ENCODE results near the gene ARL6IP1. TPM values are rescaled to one million over a fixed set of nuclear protein-coding genes. Genes with fewer than 3 reads are reported as not detected.

The ARL6IP1 gene
- total and polyA plus RNA-seq, 2 of the 4 experiments (the other 2 are of a cell fraction) = 78.1 to 190 TPM

DNA sequence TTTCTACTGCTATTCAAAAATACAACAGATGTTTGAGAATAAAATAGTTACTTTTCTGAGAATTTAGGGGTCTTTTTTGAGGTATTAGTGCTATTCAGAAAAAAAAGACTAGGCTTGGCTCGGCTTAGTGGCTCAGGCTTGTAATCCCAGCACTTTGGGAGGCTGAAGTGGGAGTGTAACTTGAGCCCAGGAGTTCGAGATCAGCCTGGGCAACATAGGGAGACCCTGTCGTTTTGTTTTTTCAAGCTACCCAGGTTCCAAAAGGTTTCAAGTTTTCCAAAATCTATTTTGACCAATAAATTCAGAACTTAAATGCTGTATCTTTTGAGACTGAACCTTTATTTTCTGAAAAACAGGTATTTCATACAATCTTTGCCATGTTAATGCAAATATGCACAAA lies 3.2 kb upstream of the ARL6IP1 start:
- H3K9me1 ChIP-seq (ENCODE audit: insufficient read depth, low read length) = 0 out of 2 replicates have a peak, but pooled peaks cover 3% of the 10 kb centered on the region
- no peak overlapping the region for H2AFZ ChIP-seq (replicated peaks; ENCODE audit: low read length, poor library complexity)
- peaks cover 16% of the 10 kb centered on the region; the same call in 1 of the 2 replicates for H4K20me1 ChIP-seq (ENCODE audit: insufficient read depth, low read length)
- in situ Hi-C loops (cut with MboI; ENCODE audit: low sequenced_read_pairs) (no loop called here), dilution Hi-C loops (cut with HindIII; ENCODE audit: low sequenced_read_pairs, unreplicated experiment) (no loop called here), intact Hi-C loops (cut with micrococcal nuclease) (loop anchor here (10.0 kb wide), 1 partner anchor 260 kb away; the partner anchor contains the start of gene COQ7)
- H3K18ac ChIP-seq (ENCODE audit: low read depth, low read length) = no peak overlapping the region
- peaks cover 2% of the 10 kb centered on the region; the same call in 1 of the 2 replicates for H3K4me1 ChIP-seq (ENCODE audit: control insufficient read depth, insufficient read depth, low read length)
- H2BK20ac ChIP-seq (ENCODE audit: low read depth, low read length) = no peak overlapping the region
- H3K27ac ChIP-seq (ENCODE audit: insufficient read depth, low read length) = peak overlapping the region; percentile 25; the same call in 1 of the 2 replicates
- peaks cover 3 to 14% of the 10 kb centered on the region in 2 experiments; a peak in 2 of 4 replicates for H3K79me1 ChIP-seq (ENCODE audit: low read depth in 1 of 2, low read length in 2 of 2)
- H3K4me3 ChIP-seq (ENCODE audit: insufficient read depth, low read depth, low read length) = no peak overlapping the region
- TF ChIP-seq RFX5 (IDR thresholded peaks at IDR 0.05; ENCODE audit: low read depth, low read length) (no peak), USF2 (IDR thresholded peaks at IDR 0.05; ENCODE audit: low read depth, low read length) (no peak), FOS (IDR thresholded peaks at IDR 0.05; ENCODE audit: low read depth, low read length) (no peak), SMC3 (IDR thresholded peaks at IDR 0.05; ENCODE audit: low read depth, low read length) (no peak), NFE2L2 (IDR thresholded peaks at IDR 0.05; ENCODE audit: low read depth, low read length) (no peak), MAFK (IDR thresholded peaks at IDR 0.05; ENCODE audit: low read depth, low read length) (no peak), CEBPB (IDR thresholded peaks at IDR 0.05; ENCODE audit: low read depth, low read length) (no peak), RAD21 (IDR thresholded peaks at IDR 0.05; ENCODE audit: low read length) (no peak), CHD1 (IDR thresholded peaks at IDR 0.05; ENCODE audit: low read depth, low read length) (no peak), POLR2A (IDR thresholded peaks at IDR 0.05; ENCODE audit: low read depth, low read length) (no peak), MAZ (IDR thresholded peaks at IDR 0.05; ENCODE audit: borderline replicate concordance, low read depth, low read length) (no peak)
- TF ChIP-seq, protein P1, sequence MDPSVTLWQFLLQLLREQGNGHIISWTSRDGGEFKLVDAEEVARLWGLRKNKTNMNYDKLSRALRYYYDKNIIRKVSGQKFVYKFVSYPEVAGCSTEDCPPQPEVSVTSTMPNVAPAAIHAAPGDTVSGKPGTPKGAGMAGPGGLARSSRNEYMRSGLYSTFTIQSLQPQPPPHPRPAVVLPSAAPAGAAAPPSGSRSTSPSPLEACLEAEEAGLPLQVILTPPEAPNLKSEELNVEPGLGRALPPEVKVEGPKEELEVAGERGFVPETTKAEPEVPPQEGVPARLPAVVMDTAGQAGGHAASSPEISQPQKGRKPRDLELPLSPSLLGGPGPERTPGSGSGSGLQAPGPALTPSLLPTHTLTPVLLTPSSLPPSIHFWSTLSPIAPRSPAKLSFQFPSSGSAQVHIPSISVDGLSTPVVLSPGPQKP (IDR thresholded peaks at IDR 0.05; ENCODE audit: borderline replicate concordance, low read depth, low read length) = no peak
- H2BK120ac ChIP-seq (ENCODE audit: low read depth, low read length) = no peak overlapping the region
- no peak overlapping the region for H2BK15ac ChIP-seq (ENCODE audit: low read depth, low read length)
- no peak overlapping the region for H3K14ac ChIP-seq (replicated peaks; ENCODE audit: low read depth, low read length)
- H4K91ac ChIP-seq (ENCODE audit: insufficient read depth, low read depth, low read length) = no peak overlapping the region
- DNase-seq (no peak), ATAC-seq (ENCODE audit: low read depth) (no peak)
- no peak overlapping the region for H4K8ac ChIP-seq (ENCODE audit: low read depth in 2 of 2, low read length in 2 of 2)
- no peak overlapping the region for H3K4me2 ChIP-seq (ENCODE audit: low read depth, low read length)
- H2AK9ac ChIP-seq (replicated peaks; ENCODE audit: low read depth, low read length, poor library complexity) = no peak overlapping the region
- no peak overlapping the region for H2AK5ac ChIP-seq (ENCODE audit: low read depth, low read length)
- H3K9me3 ChIP-seq (ENCODE audit: control insufficient read depth, insufficient read depth, low read length) = no peaks in the 10 kb centered on the region
- H3K36me3 ChIP-seq (ENCODE audit: control insufficient read depth, insufficient read depth, low read length) = peaks cover 11% of the 10 kb centered on the region
- no peaks in the 10 kb centered on the region for H3K27me3 ChIP-seq (ENCODE audit: control insufficient read depth, insufficient read depth, low read length)
- H3K9ac ChIP-seq (ENCODE audit: low read depth, low read length) = no peak overlapping the region
- H3K56ac ChIP-seq (ENCODE audit: extremely low read depth, insufficient read depth, low read length) = no peak overlapping the region
- POLR2A ChIA-PET (ENCODE audit: unreplicated experiment) = no interaction called here
- no peak overlapping the region for H3K4ac ChIP-seq (ENCODE audit: low read depth, low read length)
- BruUV-seq (replicated peaks) = no TSS peak
- H4K5ac ChIP-seq (ENCODE audit: low read depth, low read length) = no peak overlapping the region
- CTCF ChIA-PET = no interaction called here
- WGBS, 2 experiments (ENCODE audit: extremely low coverage in 2 of 2, insufficient read length in 1 of 2) = no CpG with 5 or more reads among the region's 3 CpGs
- H3K23ac ChIP-seq (ENCODE audit: low read depth, low read length) = no peak overlapping the region; the same call in 1 of the 2 replicates
- peak overlapping the region; percentile 71 for H2BK5ac ChIP-seq (ENCODE audit: low read depth, low read length, poor library complexity, severe bottlenecking)
